A549 treated with AZD9567 at 1 μM for 4 hours (cell line): ENCODE results near the gene MRPL47. TPM values are rescaled to one million over a fixed set of nuclear protein-coding genes. Genes with fewer than 3 reads are reported as not detected.

ENCODE experiments used
- total RNA-seq: library from RNA; stranded (reverse); fragments of 200-300 nt; extraction: Qiagen RNA extraction; gene quantifications from 5 replicates; pipeline ENCODE4 v1.2.3, GENCODE V29; 2022; ENCODE audit not compliant: insufficient read depth

MRPL47 gene
- total RNA-seq: 35.9 to 38.8 TPM (median 37.5 TPM) in 5 replicates

DNA sequence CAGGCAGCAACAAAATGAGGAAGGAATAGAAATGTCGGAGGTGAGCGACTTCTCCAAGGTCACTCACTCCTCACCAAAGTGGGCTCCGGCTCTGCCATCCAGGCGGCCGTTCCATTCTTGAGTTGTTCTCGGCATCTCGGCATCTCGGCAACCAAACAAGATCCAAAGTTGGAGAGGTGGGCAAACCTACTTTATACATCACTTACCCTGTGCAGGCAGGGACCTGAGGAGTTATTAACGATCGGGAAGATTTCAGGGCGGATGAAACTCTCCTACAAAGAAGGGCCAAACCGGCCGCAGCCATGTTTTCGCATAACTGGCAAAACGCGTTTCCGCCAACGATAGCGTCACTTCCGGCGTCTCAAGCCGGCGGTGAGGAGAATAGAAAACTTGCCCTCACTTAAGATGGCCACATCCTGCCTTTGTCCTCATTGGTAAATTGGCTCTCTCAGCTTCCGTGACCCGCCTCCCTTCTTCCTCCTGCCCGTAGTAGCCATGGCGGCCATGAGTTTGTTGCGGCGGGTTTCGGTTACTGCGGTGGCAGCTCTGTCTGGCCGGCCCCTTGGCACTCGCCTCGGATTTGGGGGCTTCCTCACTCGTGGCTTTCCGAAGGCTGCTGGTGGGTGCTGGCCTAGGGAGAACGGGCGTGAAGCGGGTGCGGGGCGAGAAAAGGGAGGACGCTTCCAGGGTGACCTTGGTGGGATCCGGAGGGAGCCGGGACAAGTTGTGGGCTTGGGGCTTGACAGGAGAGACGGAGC lies at the start of gene MRPL47, which contains the start of gene NDUFB5:
Gene MRPL47 (minus strand): TSS at position 318 of the 758 bp plus-strand sequence. CDS start 14 bp downstream, at position 304.
Gene NDUFB5 (plus strand): TSS at position 474 of the 758 bp plus-strand sequence. CDS start 22 bp downstream, at position 496.

DNA sequence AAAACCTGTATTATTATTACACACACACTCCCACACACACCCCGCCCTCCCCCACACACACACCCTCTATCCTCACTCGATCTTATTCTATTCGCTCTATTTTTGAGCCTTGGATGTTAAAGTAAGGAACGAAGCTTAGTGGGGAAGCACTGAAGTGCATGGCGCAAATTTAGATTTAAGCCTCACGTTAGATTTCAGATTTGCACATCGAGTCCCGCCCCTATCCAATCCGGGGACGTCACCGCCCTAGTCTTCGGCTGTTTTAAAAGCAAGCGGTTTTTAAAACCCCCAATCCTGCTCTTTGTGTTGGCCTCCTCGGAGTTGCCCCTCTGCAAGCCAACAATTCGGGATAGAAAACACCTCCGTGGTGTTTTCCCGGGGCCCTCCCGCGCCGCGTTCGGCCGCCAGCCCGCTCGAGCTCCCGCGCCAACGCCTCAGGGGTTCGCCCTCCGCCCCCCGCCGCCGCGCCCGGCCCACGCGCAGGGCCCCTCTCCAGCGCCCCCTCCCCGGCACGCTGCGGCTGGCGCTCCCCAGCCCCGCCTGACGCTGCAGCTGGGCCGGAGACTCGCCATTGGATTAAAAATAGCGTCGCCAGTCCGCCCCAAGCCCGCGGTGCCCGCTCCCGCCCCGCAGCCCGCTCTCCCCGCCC lies 48.1 kb upstream of the MRPL47 start, which contains the start of gene USP13:
Gene USP13 (plus strand): TSS at position 594 of the 649 bp plus-strand sequence. CDS start 186 bp downstream, outside the sequence.

GRCh38 chr3:179562591-179563270 lies 41.7 kb downstream of the MRPL47 start, which contains the start of gene ACTL6A:
Gene ACTL6A (plus strand): TSS chr3:179562926. CDS start chr3:179563093, 167 bp downstream.

Other genes with a start within 250 kb of the MRPL47 start
- 10.7 to 16.4 TPM (median 15.6 TPM) in 5 replicates for gene GNB4, start 153.2 kb downstream of the MRPL47 start, total RNA-seq
- gene ACTL6A, start 41.7 kb downstream of the MRPL47 start, total RNA-seq: 50.6 to 101 TPM (median 55.6 TPM) in 5 replicates
- 42.1 to 51.0 TPM (median 49.3 TPM) in 5 replicates for gene NDUFB5, start 156 bp upstream of the MRPL47 start, total RNA-seq
- gene USP13, start 48.4 kb upstream of the MRPL47 start, total RNA-seq: 7.6 to 15.5 TPM (median 10.1 TPM) in 5 replicates